Left lung (tissue), 10 donors: Measurements from ENCODE around the gene HNRNPLL. TPM values are rescaled to one million over a fixed set of nuclear protein-coding genes. Genes with fewer than 3 reads are reported as not detected.

ENCODE experiments used
- ATAC-seq: fragments of 200-7000 bp; cut with Tn5 transposase; one replicate; pipeline ENCODE4 v1.9.1; 2020; ENCODE audit warnings: moderate library complexity
- DNase-seq, 4 donors: peaks; one replicate each; pipeline ENCODE4 v3.0.0-alpha.2; 2013 to 2020
- H3K27ac ChIP-seq, 2 donors: fragments of 200-600 bp; sonication (generic) in 1 of 2; one replicate each; pipeline versions ENCODE4 v1.5.0 to v1.8.0; 2020 to 2021
- H3K27me3 ChIP-seq, 2 donors: fragments of 200-600 bp; sonication (generic) in 1 of 2; one replicate each; pipeline versions ENCODE4 v1.5.0 to v1.8.0; 2020 to 2021
- H3K36me3 ChIP-seq, 2 donors: fragments of 200-600 bp; sonication (generic) in 1 of 2; one replicate each; pipeline versions ENCODE4 v1.5.0 to v1.8.0; 2020 to 2021
- H3K4me1 ChIP-seq, 2 donors: fragments of 200-600 bp; one replicate each; pipeline ENCODE4 v1.8.0; 2021
- H3K4me3 ChIP-seq, 2 donors: fragments of 200-600 bp; sonication (generic) in 1 of 2; one replicate each; pipeline versions ENCODE4 v1.5.0 to v1.8.0; 2020 to 2021; ENCODE audit warnings: mild to moderate bottlenecking in 1 of 2
- H3K9me3 ChIP-seq, 2 donors: fragments of 200-600 bp; sonication (generic) in 1 of 2; one replicate each; pipeline versions ENCODE4 v1.5.0 to v1.8.0; 2020 to 2021
- intact Hi-C, 2 donors: fragments of 100-400 bp; cut with DNase I; formaldehyde crosslinking; loops; one replicate each; pipeline versions ENCODE4 v1.11.2 to v1.14.2; 2022
- polyA plus RNA-seq, 6 donors: library from polyadenylated mRNA; unstranded; fragments of 120-200 nt; gene quantifications; one replicate each; pipeline ENCODE4 v1.2.1, GENCODE V29; 2013; ENCODE audit not compliant: insufficient read length in 6 of 6
- total RNA-seq, 2 donors: library from RNA; stranded (reverse); fragmentation: NEBNext Ultra II Directional; extraction: Animal tissue kit (Norgen Biotek cat#: 25700); gene quantifications; one replicate each; pipeline ENCODE4 v1.2.1, GENCODE V29; 2021
- TF ChIP-seq, protein P1 (sequence below), 2 donors: fragments of 200-600 bp; sonication (generic) in 1 of 2; IDR thresholded peaks; one replicate each; pipeline versions ENCODE4 v1.5.0 to v1.8.0; 2021; ENCODE audit warnings: antibody characterized with exemption in 2 of 2
- donor health status: DM: no; HTN: yes; CAD: no.
- donor health status: DM: no; HTN: no; CAD: no.

Gene HNRNPLL
- total and polyA plus RNA-seq, 8 donors: 44.2 to 102 (median 75.4) TPM

DNA sequence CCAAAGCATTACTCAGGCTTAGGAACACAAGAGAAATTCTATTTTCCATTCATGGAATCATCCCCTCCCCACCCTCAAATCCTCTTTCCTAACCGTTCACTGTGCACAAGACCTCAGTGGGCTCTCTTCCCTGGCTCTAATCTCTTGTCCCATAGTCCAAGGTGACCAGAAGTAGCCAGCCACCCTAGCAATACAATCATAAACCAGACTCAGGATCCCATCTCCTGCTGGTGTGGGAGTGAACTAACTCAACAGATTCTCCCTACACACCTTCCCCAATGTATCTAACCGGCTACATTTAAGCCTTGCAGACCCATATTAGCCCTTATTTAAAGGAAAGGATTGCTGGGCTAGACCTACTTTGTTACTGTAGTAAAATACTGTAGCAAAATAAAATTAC is 45.5 kb downstream of the HNRNPLL start:
- intact Hi-C loops: no loop called here
- no peaks in the 10 kb centered on the region for H3K27me3 ChIP-seq
- TF ChIP-seq, protein P1, sequence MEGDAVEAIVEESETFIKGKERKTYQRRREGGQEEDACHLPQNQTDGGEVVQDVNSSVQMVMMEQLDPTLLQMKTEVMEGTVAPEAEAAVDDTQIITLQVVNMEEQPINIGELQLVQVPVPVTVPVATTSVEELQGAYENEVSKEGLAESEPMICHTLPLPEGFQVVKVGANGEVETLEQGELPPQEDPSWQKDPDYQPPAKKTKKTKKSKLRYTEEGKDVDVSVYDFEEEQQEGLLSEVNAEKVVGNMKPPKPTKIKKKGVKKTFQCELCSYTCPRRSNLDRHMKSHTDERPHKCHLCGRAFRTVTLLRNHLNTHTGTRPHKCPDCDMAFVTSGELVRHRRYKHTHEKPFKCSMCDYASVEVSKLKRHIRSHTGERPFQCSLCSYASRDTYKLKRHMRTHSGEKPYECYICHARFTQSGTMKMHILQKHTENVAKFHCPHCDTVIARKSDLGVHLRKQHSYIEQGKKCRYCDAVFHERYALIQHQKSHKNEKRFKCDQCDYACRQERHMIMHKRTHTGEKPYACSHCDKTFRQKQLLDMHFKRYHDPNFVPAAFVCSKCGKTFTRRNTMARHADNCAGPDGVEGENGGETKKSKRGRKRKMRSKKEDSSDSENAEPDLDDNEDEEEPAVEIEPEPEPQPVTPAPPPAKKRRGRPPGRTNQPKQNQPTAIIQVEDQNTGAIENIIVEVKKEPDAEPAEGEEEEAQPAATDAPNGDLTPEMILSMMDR (IDR thresholded peaks at IDR 0.05): no peak
- no peaks in the 10 kb centered on the region for H3K9me3 ChIP-seq
- ATAC-seq (no peak), DNase-seq (no peak)
- H3K27ac ChIP-seq: no peak overlapping the region
- peaks cover 0 to 17% of the 10 kb centered on the region in 2 donors for H3K36me3 ChIP-seq
- H3K4me3 ChIP-seq: no peak overlapping the region
- peaks cover 0 to 7% of the 10 kb centered on the region in 2 donors for H3K4me1 ChIP-seq

DNA sequence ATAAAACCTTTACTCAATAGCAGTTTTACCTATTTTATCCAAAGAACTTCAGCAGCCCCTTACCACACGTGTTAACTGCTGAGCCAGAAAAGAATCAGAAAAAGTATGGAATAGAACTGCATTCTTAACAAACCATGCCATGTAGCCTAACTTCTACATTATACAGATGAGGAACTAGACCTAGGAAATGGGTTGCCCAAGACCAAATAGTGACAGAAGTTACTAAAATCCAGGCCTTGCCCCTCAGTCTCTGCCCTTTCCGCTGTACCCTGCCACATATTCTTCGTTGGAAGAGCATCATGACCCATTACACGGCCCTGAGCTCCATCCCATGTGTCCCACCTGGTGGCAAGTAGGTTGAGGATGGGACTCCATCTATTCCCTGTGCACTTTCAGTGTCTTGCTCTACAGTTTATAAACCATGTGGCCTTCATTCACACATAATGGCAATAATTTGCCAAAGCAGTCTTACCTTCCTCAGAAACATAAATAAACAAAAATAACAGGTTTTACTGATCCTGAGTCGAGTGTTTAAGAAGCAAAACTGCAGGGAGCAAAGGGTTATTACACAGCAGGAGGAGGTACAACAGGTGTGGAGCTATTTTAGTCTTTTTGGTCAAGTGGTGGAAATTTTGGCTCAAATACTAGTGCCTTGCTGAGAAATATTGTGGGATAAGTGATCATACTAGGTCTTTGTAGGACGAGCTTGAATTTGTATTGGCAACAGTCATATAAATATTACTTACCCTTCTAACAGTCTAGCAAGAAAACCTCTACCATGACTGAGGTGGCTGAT is 46.5 kb downstream of the HNRNPLL start:
- Histone ChIP-seq H3K36me3 (peaks cover 0 to 16% of the 10 kb centered on the region in 2 donors), H3K27me3 (no peaks in the 10 kb centered on the region), H3K9me3 (no peaks in the 10 kb centered on the region), H3K27ac (peak overlapping the region in 1 of 2 donors; percentile 5), H3K4me1 (peaks cover 0 to 7% of the 10 kb centered on the region in 2 donors), H3K4me3 (no peak overlapping the region)
- peak; percentile 45 for ATAC-seq
- intact Hi-C loops: no loop called here
- no peak for DNase-seq
- TF ChIP-seq, protein P1 (IDR thresholded peaks at IDR 0.05): no peak

DNA sequence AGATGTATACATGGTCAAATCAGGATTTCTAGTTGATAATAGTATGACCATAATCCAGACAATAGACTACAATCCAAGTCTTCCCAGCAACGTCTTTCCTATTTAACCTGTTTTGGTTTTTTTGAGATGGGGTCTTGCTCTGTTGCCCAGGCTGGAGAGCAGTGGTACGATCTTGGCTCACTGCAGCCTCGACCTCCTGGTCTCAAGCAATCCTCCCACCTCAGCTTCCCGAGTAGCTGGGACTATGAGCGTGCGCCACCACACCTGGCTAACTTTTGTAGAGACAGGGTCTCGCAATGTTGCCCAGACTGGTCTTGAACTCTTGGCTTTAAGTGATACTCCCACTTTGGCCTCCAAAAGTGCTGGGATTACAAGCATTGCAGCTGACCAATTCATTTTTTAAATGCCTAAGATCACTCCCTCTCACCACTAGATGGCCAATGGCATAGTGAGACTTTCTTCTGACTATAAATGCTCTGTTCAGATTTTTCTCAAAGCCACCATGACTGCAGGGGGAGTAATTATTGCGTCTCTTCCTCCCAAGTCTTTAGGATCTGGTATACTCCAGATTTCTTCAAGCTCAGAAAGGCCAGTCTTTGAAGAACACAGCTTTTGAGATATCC is 47.6 kb downstream of the HNRNPLL start:
- ATAC-seq: no peak
- TF ChIP-seq, protein P1 (IDR thresholded peaks at IDR 0.05): peak in 1 of 2 donors; percentile 9
- H3K36me3 ChIP-seq: peaks cover 0 to 9% of the 10 kb centered on the region in 2 donors
- H3K4me3 ChIP-seq: no peak overlapping the region
- intact Hi-C loops: no loop called here
- peaks cover 0 to 7% of the 10 kb centered on the region in 2 donors for H3K4me1 ChIP-seq
- H3K27me3 ChIP-seq: no peaks in the 10 kb centered on the region
- H3K27ac ChIP-seq: no peak overlapping the region
- no peaks in the 10 kb centered on the region for H3K9me3 ChIP-seq
- no peak for DNase-seq

DNA sequence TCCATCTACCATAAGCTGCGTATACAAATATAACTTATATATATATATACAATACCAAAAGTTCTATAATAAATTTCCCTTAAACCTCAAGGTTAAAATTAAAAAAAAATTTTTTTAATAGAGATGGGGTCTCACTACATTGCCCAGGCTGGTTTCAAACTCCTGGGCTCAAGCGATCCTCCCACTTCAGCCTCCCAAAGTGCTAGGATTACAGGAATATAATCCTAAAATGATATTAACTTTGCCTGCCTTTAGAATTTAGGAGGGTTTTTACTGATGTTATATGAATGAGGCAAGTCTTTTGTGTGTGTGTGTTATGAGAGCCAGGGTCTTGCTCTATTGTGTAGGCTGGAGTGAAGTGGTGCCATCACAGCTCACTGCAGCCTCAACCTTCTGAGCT is 49.2 kb downstream of the HNRNPLL start:
- ATAC-seq: no peak
- no peak for DNase-seq
- no peaks in the 10 kb centered on the region for H3K27me3 ChIP-seq
- no peak overlapping the region for H3K27ac ChIP-seq
- no peak overlapping the region for H3K4me3 ChIP-seq
- intact Hi-C loops: no loop called here
- H3K9me3 ChIP-seq: no peaks in the 10 kb centered on the region
- peaks cover 0 to 6% of the 10 kb centered on the region in 2 donors for H3K36me3 ChIP-seq
- peaks cover 0 to 7% of the 10 kb centered on the region in 2 donors for H3K4me1 ChIP-seq
- TF ChIP-seq, protein P1 (IDR thresholded peaks at IDR 0.05): no peak

DNA sequence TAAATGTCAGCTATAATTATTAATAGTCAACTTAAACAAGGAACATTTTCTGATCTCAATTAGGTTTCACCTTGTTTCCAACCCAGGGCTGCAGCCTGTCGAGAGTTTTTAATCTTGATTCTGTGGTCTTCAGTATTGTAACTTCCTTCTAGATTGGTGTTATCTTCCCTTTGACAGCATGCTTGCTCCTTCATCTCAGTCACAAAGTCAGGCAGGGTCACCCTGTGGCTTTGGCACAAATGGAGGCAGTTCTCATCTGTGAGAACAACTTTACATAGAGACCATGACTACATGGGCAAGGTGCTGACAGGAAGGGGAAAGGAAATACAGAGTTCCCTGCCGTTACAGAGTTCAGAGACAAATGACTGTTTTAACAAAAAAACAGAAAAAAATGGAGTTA is 50.5 kb downstream of the HNRNPLL start:
- no peaks in the 10 kb centered on the region for H3K27me3 ChIP-seq
- peaks cover 0 to 7% of the 10 kb centered on the region in 2 donors for H3K4me1 ChIP-seq
- TF ChIP-seq, protein P1 (IDR thresholded peaks at IDR 0.05): no peak
- intact Hi-C loops: no loop called here
- no peak overlapping the region for H3K4me3 ChIP-seq
- H3K9me3 ChIP-seq: no peaks in the 10 kb centered on the region
- H3K36me3 ChIP-seq: peaks cover 0 to 6% of the 10 kb centered on the region in 2 donors
- DNase-seq (no peak), ATAC-seq (no peak)
- H3K27ac ChIP-seq: no peak overlapping the region
